ENCODE results near the gene ZAR1L.

Gene ZAR1L

GRCh38 chr13:32300920-32301319, 14.2 kb downstream of the ZAR1L start:
- no peak for DNase-seq (ENCODE audit: low read depth)

GRCh38 chr13:32300406-32300805, 14.8 kb downstream of the ZAR1L start:
- DNase-seq (ENCODE audit: low read depth) = no peak

GRCh38 chr13:32299893-32300292, 15.3 kb downstream of the ZAR1L start:
- DNase-seq (ENCODE audit: low read depth) = no peak

GRCh38 chr13:32298695-32299094, 16.5 kb downstream of the ZAR1L start:
- no peak for DNase-seq (ENCODE audit: low read depth)

GRCh38 chr13:32297206-32297605, 18.0 kb downstream of the ZAR1L start:
- no peak for DNase-seq (ENCODE audit: low read depth)

GRCh38 chr13:32285633-32285965, 29.6 kb downstream of the ZAR1L start:
- no peak for DNase-seq (ENCODE audit: low read depth)

GRCh38 chr13:32284927-32285632, 30.1 kb downstream of the ZAR1L start:
- peak; percentile 72 for DNase-seq (ENCODE audit: low read depth)

GRCh38 chr13:32282096-32282711, 33.0 kb downstream of the ZAR1L start:
- DNase-seq (ENCODE audit: low read depth) = no peak

GRCh38 chr13:32281096-32281495, 34.1 kb downstream of the ZAR1L start:
- no peak for DNase-seq (ENCODE audit: low read depth)

GRCh38 chr13:32278426-32278825, 36.7 kb downstream of the ZAR1L start:
- DNase-seq (ENCODE audit: low read depth) = peak; percentile 58

GRCh38 chr13:32277839-32278238, 37.3 kb downstream of the ZAR1L start:
- DNase-seq (ENCODE audit: low read depth) = no peak

GRCh38 chr13:32272021-32272683, 43.0 kb downstream of the ZAR1L start:
- no peak for DNase-seq (ENCODE audit: low read depth)

- DNase-seq (ENCODE audit: low read depth) = no peak
Observed at GRCh38 chr13:32267836-32268439, 47.2 kb downstream of the ZAR1L start.

- DNase-seq (ENCODE audit: low read depth) = no peak
Observed at GRCh38 chr13:32266130-32266529, 49.0 kb downstream of the ZAR1L start.

GRCh38 chr13:32265726-32266125, 49.4 kb downstream of the ZAR1L start:
- DNase-seq (ENCODE audit: low read depth) = no peak

GRCh38 chr13:32264407-32264806, 50.8 kb downstream of the ZAR1L start:
- no peak for DNase-seq (ENCODE audit: low read depth)

GRCh38 chr13:32262619-32263018, 52.5 kb downstream of the ZAR1L start:
- DNase-seq (ENCODE audit: low read depth) = no peak

- no peak for DNase-seq (ENCODE audit: low read depth)
Observed at GRCh38 chr13:32262165-32262564, 53.0 kb downstream of the ZAR1L start.

GRCh38 chr13:32261567-32261966, 53.6 kb downstream of the ZAR1L start:
- peak; percentile 83 for DNase-seq (ENCODE audit: low read depth)

GRCh38 chr13:32259116-32259515, 56.0 kb downstream of the ZAR1L start:
- no peak for DNase-seq (ENCODE audit: low read depth)

- no peak for DNase-seq (ENCODE audit: low read depth)
Observed at GRCh38 chr13:32257649-32258048, 57.5 kb downstream of the ZAR1L start.

GRCh38 chr13:32256243-32256642, 58.9 kb downstream of the ZAR1L start:
- DNase-seq (ENCODE audit: low read depth) = no peak

GRCh38 chr13:32255724-32256109, 59.4 kb downstream of the ZAR1L start:
- no peak for DNase-seq (ENCODE audit: low read depth)

Measured in non-pigmented ciliary epithelial cell (primary cell).